ENCODE data around the gene GPR39. TPM values are rescaled to one million over a fixed set of nuclear protein-coding genes. Genes with fewer than 3 reads are reported as not detected.
A peak's percentile ranks its signal among the peaks of the same experiment; 100 is the strongest.

GPR39 gene
- total RNA-seq, 1 experiment from 2014 or later, result 0.50 TPM

GRCh38 chr2:132417430-132418035 is 928 bp downstream of the GPR39 start:
- Histone ChIP-seq H4K8ac (replicated peaks; ENCODE audit: insufficient read length, low read depth, low read length) (no peak overlapping the region), H3K27ac (ENCODE audit: insufficient read length, low read depth, low read length) (no peak overlapping the region), H3K4me2 (ENCODE audit: insufficient read depth, insufficient read length, low read length) (no peak overlapping the region), H3K23ac (ENCODE audit: insufficient read length, low read depth, low read length) (no peak overlapping the region), H2BK15ac (ENCODE audit: low read depth, low read length) (no peak overlapping the region), H3K56ac (ENCODE audit: insufficient read length, low read depth, low read length) (no peak overlapping the region), H2BK120ac (ENCODE audit: low read depth, low read length, poor library complexity, severe bottlenecking) (no peak overlapping the region), H2BK5ac (ENCODE audit: insufficient read length, low read length) (no peak overlapping the region), H3K18ac (ENCODE audit: insufficient read length, low read depth, low read length) (no peak overlapping the region), H3K79me1 (ENCODE audit: insufficient read depth, low read depth, low read length, poor library complexity, severe bottlenecking) (no peaks in the 10 kb centered on the region), H2BK20ac (ENCODE audit: low read depth, low read length, poor library complexity, severe bottlenecking) (no peak overlapping the region), H2AK5ac (ENCODE audit: insufficient read length, low read length) (no peak overlapping the region), H2BK12ac (ENCODE audit: insufficient read length, low read depth, low read length) (no peak overlapping the region), H3K4me1 (ENCODE audit: insufficient read depth, low read length) (no peaks in the 10 kb centered on the region), H3T11ph (ENCODE audit: low read length) (no peak overlapping the region), H4K91ac (ENCODE audit: insufficient read length, low read depth, low read length) (no peak overlapping the region), H2AFZ (ENCODE audit: low read length) (no peak overlapping the region), H4K5ac (ENCODE audit: insufficient read length, low read depth, low read length) (no peak overlapping the region), H3K79me2 (ENCODE audit: insufficient read depth, low read length) (no peaks in the 10 kb centered on the region), H3K9me3 (ENCODE audit: control insufficient read depth, low read depth, low read length) (no peaks in the 10 kb centered on the region), H3K23me2 (ENCODE audit: insufficient read length, low read depth, low read length, poor library complexity, severe bottlenecking) (no peaks in the 10 kb centered on the region), H3K4ac (ENCODE audit: low read depth, low read length) (no peak overlapping the region), H3K9ac (ENCODE audit: extremely low read depth, insufficient read length, low read length) (no peak overlapping the region), H4K20me1 (ENCODE audit: control insufficient read depth, insufficient read depth, insufficient read length) (no peaks in the 10 kb centered on the region), H3K27me3 (ENCODE audit: insufficient read depth, low read length) (peaks cover 5% of the 10 kb centered on the region; the same call in 1 of the 2 replicates), H3K14ac (ENCODE audit: insufficient read depth, low read length) (no peak overlapping the region)
- no peaks in the 10 kb centered on the region for H3K9me3 Mint-ChIP-seq
- DNase-seq, result no peak
- H3K4me3 Mint-ChIP-seq, result peak overlapping the region in 1 of 2 experiments; percentile 45; a peak in 1 of 5 replicates
- peaks cover 43% of the 10 kb centered on the region for H3K27me3 Mint-ChIP-seq (ENCODE audit: low read depth)
- WGBS (ENCODE audit: extremely low coverage, insufficient read length, low lambda C conversion rate), result no CpG with 5 or more reads among the region's 30 CpGs
- no peak for TF ChIP-seq CTCF (conservative IDR thresholded peaks at IDR 0.05)
- H3K27ac Mint-ChIP-seq, result no peak overlapping the region
- H3K4me1 Mint-ChIP-seq, result peaks cover 15 to 21% of the 10 kb centered on the region in 2 experiments
- no peaks in the 10 kb centered on the region; a peak in 1 of 7 replicates for H3K36me3 Mint-ChIP-seq (ENCODE audit: insufficient read depth in 1 of 3, low read depth in 3 of 3)

Data from H9 (cell line).